MM.1S (cell line): ENCODE measurements around the gene MBTPS1.

Experiments used
- DNase-seq: peaks from one replicate; pipeline ENCODE4 v3.0.0-alpha.2; 2015
- H2AFZ ChIP-seq: fragments of 300-600 bp; sonication (generic); 2 replicates; pipeline ENCODE4 v1.6.0; 2016; ENCODE audit warnings: antibody characterized with exemption, low read length
- H3F3A ChIP-seq: fragments of 300-600 bp; sonication (generic); 2 replicates; pipeline ENCODE4 v1.6.1; 2016; ENCODE audit warnings: mild to moderate bottlenecking, antibody characterized with exemption, low read length, moderate library complexity, mixed read lengths; ENCODE audit not compliant: insufficient read depth
- H3K27ac ChIP-seq: fragments of 300-600 bp; sonication (generic); 2 replicates; pipeline ENCODE4 v1.5.1; 2016; ENCODE audit warnings: mild to moderate bottlenecking, low read length
- H3K27me3 ChIP-seq: fragments of 300-600 bp; sonication (generic); replicated peaks from 2 replicates; pipeline ENCODE4 v1.6.0; 2016; ENCODE audit warnings: low read length; ENCODE audit not compliant: insufficient read depth
- H3K36me3 ChIP-seq: fragments of 300-600 bp; sonication (generic); replicated peaks from 2 replicates; pipeline ENCODE4 v1.6.1; 2016; ENCODE audit warnings: mild to moderate bottlenecking, low read length, mixed read lengths; ENCODE audit not compliant: insufficient read depth
- H3K4me1 ChIP-seq: fragments of 300-600 bp; sonication (generic); 2 replicates; pipeline ENCODE4 v1.6.1; 2016; ENCODE audit warnings: low read length, mixed read lengths
- H3K4me2 ChIP-seq: fragments of 300-600 bp; sonication (generic); 2 replicates; pipeline ENCODE4 v1.6.0; 2016; ENCODE audit warnings: low read depth, low read length
- H3K4me3 ChIP-seq: fragments of 300-600 bp; sonication (generic); 2 replicates; pipeline ENCODE4 v1.5.1; 2016; ENCODE audit warnings: low read length, mixed read lengths
- H3K79me2 ChIP-seq: fragments of 300-600 bp; sonication (generic); 2 replicates; pipeline ENCODE4 v1.6.1; 2016; ENCODE audit warnings: mixed run types, low read length, mixed read lengths
- H3K9ac ChIP-seq: fragments of 300-600 bp; sonication (generic); 2 replicates; pipeline ENCODE4 v1.6.1; 2016; ENCODE audit warnings: low read length, mixed read lengths
- H3K9me2 ChIP-seq: fragments of 300-600 bp; sonication (generic); replicated peaks from 2 replicates; pipeline ENCODE4 v1.6.1; 2016; ENCODE audit warnings: mild to moderate bottlenecking, low read length, mixed read lengths; ENCODE audit not compliant: insufficient read depth
- H3K9me3 ChIP-seq: fragments of 300-600 bp; sonication (generic); replicated peaks from 2 replicates; pipeline ENCODE4 v1.6.1; 2016; ENCODE audit warnings: mild to moderate bottlenecking, low read length, mixed read lengths; ENCODE audit not compliant: insufficient read depth
- H4K20me1 ChIP-seq: fragments of 300-600 bp; sonication (generic); 2 replicates; pipeline ENCODE4 v1.6.1; 2016; ENCODE audit warnings: mild to moderate bottlenecking, low read length, moderate library complexity, mixed read lengths; ENCODE audit not compliant: insufficient read depth
- CTCF ChIP-seq: fragments of 300-600 bp; sonication (generic); IDR thresholded peaks from 2 replicates; pipeline ENCODE4 v1.5.1; 2016; ENCODE audit warnings: antibody characterized with exemption, low read length, mixed read lengths
- EZH2 ChIP-seq: fragments of 300-600 bp; sonication (generic); optimal IDR thresholded peaks from 2 replicates; pipeline ENCODE3; 2017; ENCODE audit warnings: low read depth, mild to moderate bottlenecking, antibody characterized with exemption, low read length, mixed read lengths
- EZH2phosphoT487 ChIP-seq: fragments of 300-600 bp; sonication (generic); IDR thresholded peaks from 2 replicates; pipeline ENCODE4 v1.6.1; 2018; ENCODE audit warnings: antibody characterized with exemption, low read length

Gene MBTPS1

GRCh38 chr16:84014570-84015327, 102.0 kb downstream of the MBTPS1 start:
- no peaks in the 10 kb centered on the region for H3K79me2 ChIP-seq
- DNase-seq, result no peak
- H3F3A ChIP-seq, result no peaks in the 10 kb centered on the region
- H3K9me3 ChIP-seq, result no peaks in the 10 kb centered on the region
- no peaks in the 10 kb centered on the region for H3K36me3 ChIP-seq
- H3K9ac ChIP-seq, result no peak overlapping the region
- no peaks in the 10 kb centered on the region for H3K4me1 ChIP-seq
- H3K27ac ChIP-seq, result no peak overlapping the region
- no peak for TF ChIP-seq CTCF
- TF ChIP-seq EZH2phosphoT487, result no peak
- no peak for TF ChIP-seq EZH2
- H4K20me1 ChIP-seq, result no peaks in the 10 kb centered on the region
- peaks cover 25% of the 10 kb centered on the region for H3K27me3 ChIP-seq
- no peaks in the 10 kb centered on the region for H3K9me2 ChIP-seq
- H3K4me3 ChIP-seq, result no peak overlapping the region
- H2AFZ ChIP-seq, result no peak overlapping the region
- H3K4me2 ChIP-seq, result no peak overlapping the region

- H3F3A ChIP-seq, result no peaks in the 10 kb centered on the region
- H3K4me3 ChIP-seq, result no peak overlapping the region
- H4K20me1 ChIP-seq, result no peaks in the 10 kb centered on the region
- H3K4me2 ChIP-seq, result no peak overlapping the region
- DNase-seq, result peak; percentile 88
- no peaks in the 10 kb centered on the region for H3K4me1 ChIP-seq
- H2AFZ ChIP-seq, result no peak overlapping the region
- no peak for TF ChIP-seq EZH2
- no peak for TF ChIP-seq CTCF
- TF ChIP-seq EZH2phosphoT487, result no peak
- H3K27ac ChIP-seq, result no peak overlapping the region
- no peaks in the 10 kb centered on the region for H3K9me3 ChIP-seq
- H3K9ac ChIP-seq, result no peak overlapping the region
- H3K27me3 ChIP-seq, result peaks cover 24% of the 10 kb centered on the region
- H3K9me2 ChIP-seq, result no peaks in the 10 kb centered on the region
- H3K79me2 ChIP-seq, result no peaks in the 10 kb centered on the region
- H3K36me3 ChIP-seq, result no peaks in the 10 kb centered on the region
Observed at GRCh38 chr16:84013787-84014569, 102.8 kb downstream of the MBTPS1 start.

- H3K4me1 ChIP-seq, result no peaks in the 10 kb centered on the region
- no peak overlapping the region for H3K4me2 ChIP-seq
- no peak for TF ChIP-seq EZH2phosphoT487
- TF ChIP-seq CTCF, result no peak
- no peak for TF ChIP-seq EZH2
- no peaks in the 10 kb centered on the region for H3F3A ChIP-seq
- H3K36me3 ChIP-seq, result no peaks in the 10 kb centered on the region
- H3K27ac ChIP-seq, result no peak overlapping the region
- H3K9me2 ChIP-seq, result no peaks in the 10 kb centered on the region
- no peaks in the 10 kb centered on the region for H4K20me1 ChIP-seq
- no peak overlapping the region for H3K9ac ChIP-seq
- no peak overlapping the region for H3K4me3 ChIP-seq
- no peaks in the 10 kb centered on the region for H3K9me3 ChIP-seq
- H3K27me3 ChIP-seq, result peaks cover 31% of the 10 kb centered on the region
- no peak overlapping the region for H2AFZ ChIP-seq
- no peak for DNase-seq
- H3K79me2 ChIP-seq, result no peaks in the 10 kb centered on the region
Observed at GRCh38 chr16:84009282-84009681, 107.5 kb downstream of the MBTPS1 start.
